ENCODE data around the gene BZW1.

The BZW1 gene

DNA sequence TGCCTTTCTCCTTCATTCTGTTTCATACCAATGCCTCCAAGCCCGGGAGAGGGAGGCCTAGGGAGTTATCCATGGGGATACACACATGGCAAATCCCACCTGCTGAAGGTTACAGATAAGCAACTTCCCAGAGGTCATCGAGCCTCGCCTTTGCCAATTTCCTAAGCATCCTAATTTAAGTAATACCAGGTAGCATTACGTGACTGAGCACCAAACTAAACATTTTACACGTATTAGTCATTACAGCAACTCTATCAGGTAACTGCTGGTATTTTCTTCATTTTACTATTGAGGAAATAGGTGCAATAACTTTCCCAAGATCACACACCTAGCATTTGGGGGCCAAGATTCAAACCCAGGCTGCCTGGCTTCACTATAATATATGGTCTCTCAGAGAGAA, 30.1 kb upstream of the BZW1 start:
- H3K4me3 ChIP-seq (replicated peaks; ENCODE audit: low read depth, low read length): no peak overlapping the region
- TF ChIP-seq, protein P1, sequence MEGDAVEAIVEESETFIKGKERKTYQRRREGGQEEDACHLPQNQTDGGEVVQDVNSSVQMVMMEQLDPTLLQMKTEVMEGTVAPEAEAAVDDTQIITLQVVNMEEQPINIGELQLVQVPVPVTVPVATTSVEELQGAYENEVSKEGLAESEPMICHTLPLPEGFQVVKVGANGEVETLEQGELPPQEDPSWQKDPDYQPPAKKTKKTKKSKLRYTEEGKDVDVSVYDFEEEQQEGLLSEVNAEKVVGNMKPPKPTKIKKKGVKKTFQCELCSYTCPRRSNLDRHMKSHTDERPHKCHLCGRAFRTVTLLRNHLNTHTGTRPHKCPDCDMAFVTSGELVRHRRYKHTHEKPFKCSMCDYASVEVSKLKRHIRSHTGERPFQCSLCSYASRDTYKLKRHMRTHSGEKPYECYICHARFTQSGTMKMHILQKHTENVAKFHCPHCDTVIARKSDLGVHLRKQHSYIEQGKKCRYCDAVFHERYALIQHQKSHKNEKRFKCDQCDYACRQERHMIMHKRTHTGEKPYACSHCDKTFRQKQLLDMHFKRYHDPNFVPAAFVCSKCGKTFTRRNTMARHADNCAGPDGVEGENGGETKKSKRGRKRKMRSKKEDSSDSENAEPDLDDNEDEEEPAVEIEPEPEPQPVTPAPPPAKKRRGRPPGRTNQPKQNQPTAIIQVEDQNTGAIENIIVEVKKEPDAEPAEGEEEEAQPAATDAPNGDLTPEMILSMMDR (IDR thresholded peaks at IDR 0.05; ENCODE audit: low read depth, low read length, missing control alignments): no peak
- no peak for DNase-seq (ENCODE audit: extremely low read depth, low read depth)

DNA sequence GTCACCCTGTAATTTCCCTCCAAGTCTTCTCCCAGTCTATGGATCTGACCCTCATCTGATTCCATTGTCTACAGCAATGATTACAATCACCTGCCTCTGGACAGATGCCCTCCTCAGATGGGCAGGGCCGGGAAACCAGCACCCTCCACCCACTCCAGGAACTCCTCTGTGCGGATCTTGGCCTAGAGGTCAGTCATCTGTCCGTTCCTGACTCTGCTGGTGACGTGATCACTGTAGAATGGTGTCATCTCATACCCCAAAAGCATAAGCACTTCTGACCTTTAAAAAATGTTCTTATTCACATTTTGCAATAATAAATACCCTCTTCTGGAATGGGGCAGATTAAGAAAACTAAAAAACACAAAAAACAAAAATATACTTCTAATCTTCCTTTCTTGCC, 29.5 kb upstream of the BZW1 start:
- TF ChIP-seq, protein P1 (IDR thresholded peaks at IDR 0.05; ENCODE audit: low read depth, low read length, missing control alignments): no peak
- no peak overlapping the region for H3K4me3 ChIP-seq (replicated peaks; ENCODE audit: low read depth, low read length)
- no peak for DNase-seq (ENCODE audit: extremely low read depth, low read depth)

DNA sequence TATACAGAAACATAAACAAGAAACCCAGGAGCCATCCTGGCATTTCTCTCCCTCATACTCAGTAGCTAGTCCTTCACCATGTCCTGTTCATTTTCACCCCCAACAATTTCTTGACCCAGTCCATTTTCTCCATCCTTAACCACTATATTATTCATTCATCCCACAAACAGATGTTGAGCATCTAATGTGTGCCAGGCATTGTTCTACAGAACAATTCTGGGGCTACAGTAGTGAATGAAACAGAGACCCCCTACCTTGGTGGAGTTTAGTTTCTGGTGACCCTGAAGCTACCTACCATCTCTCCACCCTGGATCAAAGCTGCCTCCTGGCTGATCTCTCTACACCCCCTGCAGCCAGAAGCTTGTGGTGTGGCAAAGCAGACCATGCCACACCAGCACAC, 27.5 kb upstream of the BZW1 start:
- DNase-seq (ENCODE audit: extremely low read depth, low read depth): no peak
- no peak overlapping the region for H3K4me3 ChIP-seq (replicated peaks; ENCODE audit: low read depth, low read length)
- TF ChIP-seq, protein P1 (IDR thresholded peaks at IDR 0.05; ENCODE audit: low read depth, low read length, missing control alignments): no peak

DNA sequence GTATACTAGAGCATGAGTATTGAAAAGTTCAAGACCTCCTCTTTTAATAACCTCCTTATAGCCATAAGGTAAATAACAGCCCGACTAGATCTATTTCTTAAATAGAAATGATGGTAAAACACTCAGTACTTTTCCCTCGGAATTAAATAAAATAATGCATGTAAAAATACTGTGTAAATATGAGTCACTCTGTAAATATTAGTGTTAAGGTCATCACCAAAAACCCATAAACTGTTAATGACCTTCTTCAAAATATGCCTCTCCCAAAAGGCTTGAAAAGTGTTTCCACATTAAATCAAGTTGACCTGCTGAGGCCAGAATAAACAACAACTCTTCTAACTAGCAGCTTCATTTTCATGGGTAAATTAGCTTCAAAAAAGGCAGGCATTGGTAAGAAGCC, 25.3 kb upstream of the BZW1 start:
- H3K4me3 ChIP-seq (replicated peaks; ENCODE audit: low read depth, low read length): no peak overlapping the region
- no peak for DNase-seq (ENCODE audit: extremely low read depth, low read depth)

DNA sequence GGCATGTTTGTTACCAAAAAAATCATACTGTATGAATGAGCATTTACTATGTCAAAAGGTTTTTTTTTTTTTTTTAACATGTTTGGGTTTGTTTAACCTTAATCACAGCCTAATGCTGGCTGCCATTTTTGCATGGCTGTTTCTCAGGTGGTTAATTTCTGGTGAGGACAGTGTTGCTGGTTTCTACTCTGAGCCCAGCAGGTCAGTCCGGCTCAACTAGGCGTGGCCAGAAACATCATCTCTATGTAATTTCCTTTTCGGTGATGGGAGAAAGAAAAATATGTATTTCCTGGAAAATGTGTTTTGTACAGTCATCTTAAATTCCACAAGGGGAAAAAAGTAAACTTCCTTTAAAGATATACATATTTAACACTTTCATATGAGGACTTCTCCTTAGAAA, 24.9 kb upstream of the BZW1 start:
- no peak overlapping the region for H3K4me3 ChIP-seq (replicated peaks; ENCODE audit: low read depth, low read length)
- TF ChIP-seq, protein P1 (IDR thresholded peaks at IDR 0.05; ENCODE audit: low read depth, low read length, missing control alignments): no peak
- no peak for DNase-seq (ENCODE audit: extremely low read depth, low read depth)

More for the DNA sequence above, 25.3 kb upstream of the BZW1 start:
- TF ChIP-seq, protein P1 (IDR thresholded peaks at IDR 0.05; ENCODE audit: low read depth, low read length, missing control alignments): no peak

DNA sequence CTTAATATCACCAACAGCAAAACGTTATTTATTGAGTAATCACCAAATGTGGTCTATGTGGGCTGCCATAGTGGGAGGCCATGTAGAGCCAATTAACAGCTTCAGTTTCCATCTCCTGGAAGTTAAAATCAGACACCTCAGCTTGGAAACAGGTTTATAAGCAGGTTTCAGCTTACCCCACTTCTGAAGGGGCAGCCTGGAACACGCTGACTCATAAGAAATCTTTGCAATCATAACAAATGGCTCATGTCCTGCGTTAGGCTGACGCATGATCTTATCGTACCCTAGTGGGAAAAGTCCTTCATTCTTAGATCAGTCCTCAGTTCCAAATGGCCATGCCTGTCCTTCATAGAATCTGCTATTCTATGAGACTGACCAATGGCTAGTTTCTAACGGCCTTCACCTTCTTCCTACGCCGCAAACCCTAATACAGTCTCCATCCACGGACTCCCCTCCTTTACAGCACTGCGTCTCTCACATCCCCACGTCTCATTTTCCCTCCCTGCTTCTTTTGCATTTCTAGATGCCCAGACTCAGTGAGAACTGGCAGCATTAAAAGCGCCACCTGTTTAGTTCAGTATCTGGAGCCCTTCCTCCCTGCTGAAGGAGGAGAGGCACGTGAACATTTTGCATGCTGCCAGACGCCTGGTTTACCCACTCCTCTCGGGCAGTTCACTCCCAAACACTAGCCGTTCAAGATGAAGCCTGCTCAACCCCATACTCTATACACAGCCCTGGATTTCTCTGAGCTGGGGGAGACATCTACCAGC, 24.2 kb upstream of the BZW1 start:
- TF ChIP-seq, protein P1 (IDR thresholded peaks at IDR 0.05; ENCODE audit: low read depth, low read length, missing control alignments): no peak
- peak; percentile 65 for DNase-seq (ENCODE audit: extremely low read depth, low read depth)
- no peak overlapping the region for H3K4me3 ChIP-seq (replicated peaks; ENCODE audit: low read depth, low read length)
